IMR-90 (cell line): Measurements from ENCODE around the gene ANTXRL. TPM values are rescaled to one million over a fixed set of nuclear protein-coding genes. Genes with fewer than 3 reads are reported as not detected.

Experiments
- ATAC-seq: fragments of 200-7000 bp; cut with Tn5 transposase; 2 replicates; pipeline ENCODE4 v1.9.1; 2020; ENCODE audit warnings: low read depth, mild to moderate bottlenecking, moderate library complexity
- BruUV-seq: library from RNA; stranded (reverse); fragments of 400-500 nt; replicated peaks from 2 replicates; lab custom pipeline; 2021; lab: Mats Ljungman, UMichigan
- CTCF ChIA-PET: fragments of 300-600 bp; formaldehyde crosslinking; extraction: SDS; loops from one replicate; lab custom pipeline; 2021; ENCODE audit warnings: antibody characterized with exemption; lab: Yijun Ruan, JAX
- POLR2A ChIA-PET: fragments of 300-600 bp; sonication (Branson Sonifier 250); formaldehyde crosslinking; loops from one replicate; lab custom pipeline; 2022; ENCODE audit warnings: antibody characterized with exemption; ENCODE audit not compliant: unreplicated experiment; lab: Charles Lee
- DNase-seq: peaks from one replicate; pipeline ENCODE4 v3.0.0; 2013
- H2AFZ ChIP-seq: replicated peaks from 2 replicates; pipeline ENCODE3; 2013; ENCODE audit warnings: low read length, mild to moderate bottlenecking; ENCODE audit not compliant: poor library complexity
- H2AK5ac ChIP-seq: 2 replicates; pipeline ENCODE4 v1.6.1; 2013; ENCODE audit warnings: low read depth, low read length, inconsistent platforms
- H2AK9ac ChIP-seq: replicated peaks from 2 replicates; pipeline ENCODE3; 2013; ENCODE audit warnings: mild to moderate bottlenecking, low read depth, low read length, moderate library complexity; ENCODE audit not compliant: poor library complexity
- H2BK120ac ChIP-seq: 2 replicates; pipeline ENCODE4 v1.6.1; 2013; ENCODE audit warnings: low read depth, low read length, inconsistent platforms
- H2BK15ac ChIP-seq: 3 replicates; pipeline ENCODE4 v1.6.1; 2013; ENCODE audit warnings: low read depth, low read length, inconsistent platforms
- H2BK20ac ChIP-seq: 2 replicates; pipeline ENCODE4 v1.6.1; 2013; ENCODE audit warnings: low read depth, mild to moderate bottlenecking, inconsistent platforms, low read length, moderate library complexity
- H2BK5ac ChIP-seq: 2 replicates; pipeline ENCODE4 v1.6.1; 2013; ENCODE audit warnings: mild to moderate bottlenecking, low read depth, low read length, inconsistent platforms; ENCODE audit not compliant: poor library complexity, severe bottlenecking
- H3K14ac ChIP-seq: replicated peaks from 2 replicates; pipeline ENCODE4 v1.6.1; 2013; ENCODE audit warnings: low read depth, low read length, inconsistent platforms
- H3K18ac ChIP-seq: 2 replicates; pipeline ENCODE4 v1.6.1; 2013; ENCODE audit warnings: low read depth, low read length, control low read depth
- H3K23ac ChIP-seq: 2 replicates; pipeline ENCODE4 v1.6.1; 2013; ENCODE audit warnings: low read depth, low read length, inconsistent platforms
- H3K27ac ChIP-seq: 2 replicates; pipeline ENCODE4 v1.5.1; 2013; ENCODE audit warnings: mild to moderate bottlenecking, control low read depth, low read length; ENCODE audit not compliant: insufficient read depth
- H3K27me3 ChIP-seq: 2 replicates; pipeline ENCODE4 v1.6.1; 2013; ENCODE audit warnings: low read length; ENCODE audit not compliant: control insufficient read depth, insufficient read depth
- H3K36me3 ChIP-seq: 2 replicates; pipeline ENCODE4 v1.6.1; 2013; ENCODE audit warnings: low read length, mixed read lengths; ENCODE audit not compliant: control insufficient read depth, insufficient read depth
- H3K4ac ChIP-seq: 2 replicates; pipeline ENCODE4 v1.6.1; 2013; ENCODE audit warnings: low read depth, low read length, inconsistent platforms
- H3K4me1 ChIP-seq: 2 replicates; pipeline ENCODE4 v1.6.1; 2013; ENCODE audit warnings: low read length, mixed read lengths; ENCODE audit not compliant: control insufficient read depth, insufficient read depth
- H3K4me2 ChIP-seq: 2 replicates; pipeline ENCODE4 v1.6.1; 2013; ENCODE audit warnings: low read depth, mild to moderate bottlenecking, control low read depth, low read length, moderate library complexity
- H3K4me3 ChIP-seq: 2 replicates; pipeline ENCODE4 v1.5.1; 2013; ENCODE audit warnings: low read depth, mild to moderate bottlenecking, control low read depth, low read length, moderate library complexity; ENCODE audit not compliant: insufficient read depth
- H3K56ac ChIP-seq: 2 replicates; pipeline ENCODE4 v1.6.1; 2013; ENCODE audit warnings: low read length, inconsistent platforms; ENCODE audit not compliant: insufficient read depth; ENCODE audit errors: extremely low read depth
- H3K79me1 ChIP-seq, 2 experiments: 2 replicates each; pipeline ENCODE4 v1.6.1; 2013; ENCODE audit warnings: low read length in 2 of 2, inconsistent platforms in 1 of 2, low read depth in 1 of 2
- H3K9ac ChIP-seq: 2 replicates; pipeline ENCODE4 v1.6.1; 2013; ENCODE audit warnings: low read depth, low read length, control low read depth
- H3K9me1 ChIP-seq: 2 replicates; pipeline ENCODE4 v1.6.1; 2013; ENCODE audit warnings: low read length, inconsistent platforms; ENCODE audit not compliant: insufficient read depth
- H3K9me3 ChIP-seq: 2 replicates; pipeline ENCODE4 v1.6.1; 2013; ENCODE audit warnings: low read length; ENCODE audit not compliant: control insufficient read depth, insufficient read depth
- H4K20me1 ChIP-seq: 2 replicates; pipeline ENCODE4 v1.6.1; 2013; ENCODE audit warnings: low read length, inconsistent platforms; ENCODE audit not compliant: insufficient read depth
- H4K5ac ChIP-seq: 2 replicates; pipeline ENCODE4 v1.6.1; 2013; ENCODE audit warnings: mild to moderate bottlenecking, low read depth, low read length, control low read depth
- H4K8ac ChIP-seq, 2 experiments: 2 replicates each; pipeline ENCODE4 v1.6.1; 2013; ENCODE audit warnings: low read depth in 2 of 2, low read length in 2 of 2, control low read depth in 1 of 2, inconsistent platforms in 1 of 2
- H4K91ac ChIP-seq: 2 replicates; pipeline ENCODE4 v1.6.1; 2013; ENCODE audit warnings: low read depth, low read length, inconsistent platforms; ENCODE audit not compliant: insufficient read depth
- BHLHE40 ChIP-seq: fragments of 150-350 bp; IDR thresholded peaks from 2 replicates; pipeline ENCODE4 v1.6.1; 2016; ENCODE audit warnings: mild to moderate bottlenecking, low read depth, low read length
- CEBPB ChIP-seq: IDR thresholded peaks from 2 replicates; pipeline ENCODE4 v1.6.1; 2012; ENCODE audit warnings: low read depth, low read length, improper control_type of control experiment
- CHD1 ChIP-seq: IDR thresholded peaks from 2 replicates; pipeline ENCODE4 v1.6.1; 2012; ENCODE audit warnings: low read depth, low read length, improper control_type of control experiment
- CTCF ChIP-seq: conservative IDR thresholded peaks from 2 replicates; pipeline ENCODE4 v1.5.1; 2012; ENCODE audit warnings: mild to moderate bottlenecking, low read depth, low read length, improper control_type of control experiment
- ELK1 ChIP-seq: fragments of 150-350 bp; IDR thresholded peaks from 2 replicates; pipeline ENCODE4 v1.6.1; 2016; ENCODE audit warnings: low read depth, mild to moderate bottlenecking, low read length, moderate library complexity, borderline replicate concordance
- FOS ChIP-seq: fragments of 150-350 bp; IDR thresholded peaks from 2 replicates; pipeline ENCODE4 v1.6.1; 2016; ENCODE audit warnings: low read depth, low read length
- MAFK ChIP-seq: IDR thresholded peaks from 2 replicates; pipeline ENCODE4 v1.6.1; 2012; ENCODE audit warnings: low read depth, low read length, improper control_type of control experiment
- MAZ ChIP-seq: IDR thresholded peaks from 2 replicates; pipeline ENCODE4 v1.6.1; 2012; ENCODE audit warnings: low read depth, mild to moderate bottlenecking, low read length, improper control_type of control experiment, moderate library complexity, borderline replicate concordance
- MXI1 ChIP-seq: IDR thresholded peaks from 2 replicates; pipeline ENCODE4 v1.6.1; 2012; ENCODE audit warnings: low read depth, mild to moderate bottlenecking, low read length, moderate library complexity, borderline replicate concordance
- NFE2L2 ChIP-seq: fragments of 150-350 bp; IDR thresholded peaks from 2 replicates; pipeline ENCODE4 v1.6.1; 2016; ENCODE audit warnings: low read depth, mild to moderate bottlenecking, low read length
- POLR2A ChIP-seq: IDR thresholded peaks from 2 replicates; pipeline ENCODE4 v1.6.1; 2012; ENCODE audit warnings: mild to moderate bottlenecking, low read depth, low read length
- RAD21 ChIP-seq: IDR thresholded peaks from 2 replicates; pipeline ENCODE4 v1.6.1; 2012; ENCODE audit warnings: low read length, improper control_type of control experiment
- RCOR1 ChIP-seq: IDR thresholded peaks from 2 replicates; pipeline ENCODE4 v1.6.1; 2012; ENCODE audit warnings: mild to moderate bottlenecking, low read length, improper control_type of control experiment; ENCODE audit not compliant: insufficient replicate concordance
- RFX5 ChIP-seq: IDR thresholded peaks from 2 replicates; pipeline ENCODE4 v1.8.0; 2012; ENCODE audit warnings: low read depth, mild to moderate bottlenecking, low read length, moderate library complexity
- SMC3 ChIP-seq: fragments of 150-350 bp; IDR thresholded peaks from 2 replicates; pipeline ENCODE4 v1.6.1; 2016; ENCODE audit warnings: low read depth, mild to moderate bottlenecking, antibody characterized with exemption, low read length, moderate library complexity
- USF2 ChIP-seq: fragments of 150-350 bp; IDR thresholded peaks from 2 replicates; pipeline ENCODE4 v1.6.1; 2017; ENCODE audit warnings: mild to moderate bottlenecking, antibody characterized with exemption, low read length, low read depth
- WGBS, 2 experiments: methylation state at CpG; one replicate each; pipeline versions ENCODE4 v1.1.5 to v1.1.7; 2013; ENCODE audit warnings: missing lambda C conversion rate in 2 of 2; ENCODE audit not compliant: insufficient read length in 1 of 2; ENCODE audit errors: extremely low coverage in 2 of 2; 5-methylcytosine and 5-hydroxymethylcytosine counted together
- dilution Hi-C: fragments of 300-500 bp; cut with HindIII; formaldehyde crosslinking; loops from one replicate; pipeline ENCODE4 v1.14.3; 2018; ENCODE audit warnings: low sequenced_read_pairs; ENCODE audit not compliant: unreplicated experiment
- in situ Hi-C: fragments of 300-500 bp; cut with MboI; formaldehyde crosslinking; loops from 3 replicates; pipeline ENCODE4 v1.14.3; 2019; ENCODE audit warnings: low sequenced_read_pairs, inconsistent platforms, mixed read lengths
- intact Hi-C: fragments of 100-400 bp; cut with micrococcal nuclease; formaldehyde crosslinking; loops from 2 replicates; pipeline ENCODE4 v1.10.0; 2022
- polyA plus RNA-seq, 3 experiments: library from polyadenylated mRNA; depleted of rRNA; stranded (reverse); fragments of >200 nt; gene quantifications; 2 replicates each; pipeline ENCODE4 v1.2.3, GENCODE V29; 2012; ENCODE audit warnings: low replicate concordance in 1 of 3
- total RNA-seq: library from RNA; depleted of rRNA; stranded (reverse); fragments of >200 nt; gene quantifications from 2 replicates; pipeline ENCODE4 v1.2.3, GENCODE V29; 2012

ANTXRL gene
- total and polyA plus RNA-seq, 2 of the 4 experiments (the other 2 are of a cell fraction) = not detected

- no peak overlapping the region for H2BK15ac ChIP-seq
- no peak overlapping the region for H3K4me2 ChIP-seq
- ChIA-PET POLR2A (no interaction called here), CTCF (no interaction called here)
- H4K8ac ChIP-seq = no peak overlapping the region
- H3K4ac ChIP-seq = no peak overlapping the region
- no TSS peak for BruUV-seq
- WGBS, 2 experiments = no CpG with 5 or more reads among the region's 3 CpGs
- H3K9me3 ChIP-seq = no peaks in the 10 kb centered on the region
- H3K56ac ChIP-seq = no peak overlapping the region
- H3K79me1 ChIP-seq = no peaks in the 10 kb centered on the region
- H2BK120ac ChIP-seq = no peak overlapping the region
- in situ Hi-C loops = no loop called here
- no peak overlapping the region for H3K23ac ChIP-seq
- no peak overlapping the region for H4K5ac ChIP-seq
- H2AFZ ChIP-seq = no peak overlapping the region
- H2AK9ac ChIP-seq = no peak overlapping the region
- intact Hi-C loops = no loop called here
- no peak for DNase-seq
- H3K14ac ChIP-seq = no peak overlapping the region
- H3K9ac ChIP-seq = no peak overlapping the region
- no peaks in the 10 kb centered on the region for H3K36me3 ChIP-seq
- no peak overlapping the region for H2AK5ac ChIP-seq
- TF ChIP-seq RFX5 = no peak
- no peak for TF ChIP-seq CHD1
- no peak for TF ChIP-seq MAFK
- TF ChIP-seq SMC3 = no peak
- no peak for TF ChIP-seq MXI1
- TF ChIP-seq MAZ = no peak
- TF ChIP-seq CTCF = no peak
- TF ChIP-seq ELK1 = no peak
- TF ChIP-seq CEBPB = no peak
- TF ChIP-seq FOS = no peak
- TF ChIP-seq USF2 = no peak
- TF ChIP-seq POLR2A = no peak
- TF ChIP-seq BHLHE40 = no peak
- TF ChIP-seq RCOR1 = no peak
- TF ChIP-seq RAD21 = no peak
- TF ChIP-seq NFE2L2 = no peak
- H4K20me1 ChIP-seq = no peaks in the 10 kb centered on the region
- no peak overlapping the region for H2BK20ac ChIP-seq
- H3K9me1 ChIP-seq = peaks cover 5% of the 10 kb centered on the region; the same call in 1 of the 2 replicates
- no peak overlapping the region for H3K18ac ChIP-seq
- no peak overlapping the region for H2BK5ac ChIP-seq
- peaks cover 13% of the 10 kb centered on the region; the same call in 1 of the 2 replicates for H3K27me3 ChIP-seq
- H3K27ac ChIP-seq = no peak overlapping the region
- dilution Hi-C loops = no loop called here
- H3K4me3 ChIP-seq = no peak overlapping the region
- H3K4me1 ChIP-seq = no peaks in the 10 kb centered on the region
- H4K91ac ChIP-seq = no peak overlapping the region; the same call in 1 of the 2 replicates
- no peak for ATAC-seq
These were observed 44.1 kb downstream of the ANTXRL start for GRCh38 chr10:46330894-46331293.
